HG03342 (cell line): Measurements from ENCODE around the gene RNF157.
"Not testable (repeated sequence)": the region's sequence is repeated elsewhere in the genome, so short reads cannot be mapped to it uniquely, and the experiment has no call there.

Experiments
- ATAC-seq: cut with Tn5 transposase; IDR thresholded peaks from one replicate; pipeline ENCODE4 v1.9.1; 2021; ENCODE audit warnings: mild to moderate bottlenecking, moderate library complexity; ENCODE audit not compliant: unreplicated experiment

RNF157 gene

DNA sequence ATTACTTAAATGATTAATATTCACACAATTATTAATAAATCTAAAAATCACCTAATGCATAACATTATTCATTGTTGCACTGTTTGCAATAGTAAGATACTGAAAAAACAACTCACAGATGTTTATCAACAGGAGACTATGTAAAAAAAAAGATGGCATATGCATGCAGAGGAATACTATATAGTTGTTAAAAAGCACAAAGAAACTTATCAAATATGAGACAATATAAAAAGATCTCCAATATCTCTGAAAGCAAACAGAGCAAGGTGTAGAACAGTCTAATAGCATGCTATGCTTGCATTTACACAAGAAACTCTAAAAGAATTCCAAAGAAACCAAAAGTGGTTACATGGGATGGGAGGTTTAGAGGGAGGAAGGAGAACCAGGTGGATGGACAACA is 3.7 kb downstream of the RNF157 start:
- no peak for ATAC-seq

DNA sequence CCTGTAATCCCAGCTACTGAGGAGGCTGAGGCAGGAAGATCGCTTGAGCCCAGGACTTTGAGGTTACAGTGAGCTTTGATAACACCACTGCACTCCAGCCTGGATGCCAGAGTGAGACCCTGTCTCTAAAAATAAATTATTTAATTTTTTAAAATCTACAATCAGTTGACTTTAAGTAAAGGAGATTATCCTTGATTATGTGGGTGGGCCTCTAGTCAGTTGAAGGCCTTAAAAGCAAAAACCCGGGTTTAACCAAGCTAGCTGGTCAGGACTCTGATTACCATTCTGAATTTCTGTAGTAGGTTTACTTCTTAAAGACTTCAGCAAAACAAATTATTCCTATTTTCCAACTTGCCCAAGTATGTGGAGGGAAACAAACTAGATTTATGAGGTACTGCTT is 4.4 kb downstream of the RNF157 start:
- no peak for ATAC-seq

DNA sequence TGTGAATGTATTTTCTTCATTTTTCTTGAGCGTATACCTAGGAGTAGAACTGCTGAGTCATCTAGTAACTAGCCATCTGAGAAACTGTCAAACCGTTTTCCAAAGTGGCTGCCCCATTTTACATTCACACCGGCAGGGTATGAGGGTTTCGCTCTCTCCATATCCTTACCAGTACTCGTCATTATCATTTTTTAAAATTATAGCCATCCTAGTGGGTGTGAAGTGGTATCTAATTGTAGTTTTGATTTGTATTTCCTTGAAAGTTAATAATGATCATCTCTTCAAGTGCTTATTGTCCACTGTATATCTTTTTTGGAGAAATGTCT is 6.0 kb downstream of the RNF157 start:
- no peak for ATAC-seq

DNA sequence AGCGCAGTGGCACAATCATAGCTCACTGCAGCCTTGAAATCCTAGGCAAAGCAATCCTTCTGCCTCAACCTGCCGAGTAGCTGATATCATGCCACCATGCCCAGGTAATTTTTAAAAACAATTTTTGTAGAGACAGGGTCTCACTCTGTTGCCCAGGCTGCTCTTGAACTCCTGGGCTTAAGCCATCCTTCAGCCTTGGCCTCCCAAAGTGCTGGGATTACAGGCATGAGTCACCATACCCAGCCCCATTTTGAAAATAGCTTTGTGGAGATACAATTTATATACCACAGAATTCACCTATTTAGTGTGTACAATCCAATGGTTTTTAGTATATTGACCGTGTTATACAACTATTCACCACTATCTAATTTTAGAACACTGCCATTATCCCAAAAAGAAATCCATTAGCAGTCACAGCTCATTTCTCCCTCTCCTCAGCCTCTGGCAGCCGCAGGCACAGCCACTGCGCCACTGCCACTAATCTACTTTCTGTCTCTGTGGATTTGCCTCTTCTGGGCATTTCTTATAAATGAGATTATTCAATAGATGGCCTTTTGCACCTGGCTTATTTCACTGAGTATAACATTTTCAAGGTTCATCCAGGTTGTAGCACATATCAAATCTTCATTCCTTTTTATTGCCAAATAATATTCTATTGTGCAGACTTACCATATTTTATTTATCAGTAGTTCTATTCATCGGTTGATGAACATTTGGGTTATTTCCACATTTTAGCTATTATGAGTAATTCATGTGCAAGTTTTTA is 6.5 kb downstream of the RNF157 start:
- no peak for ATAC-seq

DNA sequence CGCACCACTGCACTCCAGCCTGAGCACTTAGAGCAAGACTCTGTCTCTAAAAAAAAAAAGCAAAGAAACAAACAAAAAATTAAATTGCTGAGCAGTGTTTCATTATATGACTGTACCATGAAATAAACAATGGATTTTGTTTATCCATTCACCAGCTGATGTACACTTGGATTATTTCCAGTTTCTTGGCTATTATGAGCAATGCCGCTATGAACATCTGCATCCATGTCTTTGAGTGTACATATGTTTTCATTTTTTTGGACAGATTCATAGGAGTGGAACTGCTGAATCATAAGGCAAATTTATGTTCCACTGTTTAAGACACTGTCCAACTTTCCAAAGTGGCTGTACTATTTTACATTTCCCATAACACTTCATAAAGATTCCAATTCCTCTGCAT is 8.0 kb downstream of the RNF157 start:
- no peak for ATAC-seq

DNA sequence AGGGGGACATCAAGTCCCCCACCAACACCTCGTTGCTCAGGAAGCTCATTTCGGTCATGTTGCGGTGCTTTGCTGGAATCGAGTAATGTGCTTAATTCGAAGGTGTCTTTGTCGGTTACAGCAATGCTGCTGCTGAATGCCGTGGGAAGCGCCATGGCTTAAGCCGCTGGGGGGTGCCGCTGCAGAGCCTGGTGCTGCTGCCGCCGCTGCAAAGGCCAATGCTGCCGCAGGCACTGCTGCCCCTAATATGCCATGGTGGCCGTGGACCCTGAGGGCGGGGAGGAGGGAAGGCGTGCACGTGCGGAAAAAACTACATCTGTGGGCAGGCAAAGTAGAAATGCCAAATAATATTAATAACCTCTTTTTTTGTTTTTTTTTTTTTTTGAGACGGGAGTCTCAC is 13.5 kb downstream of the RNF157 start:
- not testable (repeated sequence) for ATAC-seq

DNA sequence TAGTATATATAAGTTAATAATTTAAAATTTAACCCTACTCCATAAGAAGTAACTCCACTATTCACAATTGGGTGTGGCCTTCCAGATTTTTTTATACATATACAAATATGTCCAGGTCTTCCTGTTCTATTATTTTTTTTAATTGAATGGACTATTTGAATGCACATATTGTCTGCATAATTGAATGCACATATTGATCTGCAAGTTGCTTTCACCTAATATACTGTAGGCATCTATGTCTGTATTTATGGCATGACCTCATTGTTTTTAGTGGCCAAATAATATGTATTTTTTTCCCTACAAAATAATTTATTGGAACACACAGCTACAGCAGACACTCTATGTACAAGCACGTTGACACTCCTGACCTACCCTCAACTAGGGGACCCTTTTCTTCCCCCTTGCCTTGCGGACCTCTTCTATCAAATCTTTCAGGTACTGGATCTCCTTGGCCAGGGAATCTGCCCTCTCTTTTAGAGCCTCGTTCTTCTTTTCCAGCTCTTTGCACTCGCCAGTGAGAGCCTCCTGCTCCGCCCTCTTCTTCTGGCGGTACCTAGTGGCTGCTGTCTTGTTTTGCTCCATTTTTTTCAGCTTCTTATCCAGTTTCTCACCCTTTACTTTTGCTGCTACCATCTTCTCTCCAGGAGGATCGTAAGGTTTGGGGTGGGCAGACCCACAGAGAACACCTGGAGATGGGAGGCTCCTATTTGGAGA is 14.8 kb downstream of the RNF157 start:
- ATAC-seq: not testable (repeated sequence)

DNA sequence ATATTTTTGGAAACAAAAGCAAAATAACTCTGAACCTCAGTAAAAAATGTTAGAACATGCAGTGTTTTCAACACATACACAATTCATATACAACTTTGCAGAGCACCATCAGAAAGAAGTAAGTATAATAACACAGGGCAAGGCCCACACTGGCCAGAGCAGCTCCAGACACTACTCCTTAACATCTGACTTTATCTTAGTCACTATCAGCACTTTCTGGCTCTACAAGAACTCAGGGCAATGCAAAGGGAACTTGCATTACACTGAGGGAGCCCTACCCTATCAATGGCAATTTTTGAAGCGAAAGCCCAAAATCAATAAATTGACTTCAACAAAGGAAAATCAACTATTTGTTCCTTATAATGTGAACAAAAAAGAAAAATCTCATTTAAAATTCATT is 16.5 kb downstream of the RNF157 start:
- no peak for ATAC-seq

DNA sequence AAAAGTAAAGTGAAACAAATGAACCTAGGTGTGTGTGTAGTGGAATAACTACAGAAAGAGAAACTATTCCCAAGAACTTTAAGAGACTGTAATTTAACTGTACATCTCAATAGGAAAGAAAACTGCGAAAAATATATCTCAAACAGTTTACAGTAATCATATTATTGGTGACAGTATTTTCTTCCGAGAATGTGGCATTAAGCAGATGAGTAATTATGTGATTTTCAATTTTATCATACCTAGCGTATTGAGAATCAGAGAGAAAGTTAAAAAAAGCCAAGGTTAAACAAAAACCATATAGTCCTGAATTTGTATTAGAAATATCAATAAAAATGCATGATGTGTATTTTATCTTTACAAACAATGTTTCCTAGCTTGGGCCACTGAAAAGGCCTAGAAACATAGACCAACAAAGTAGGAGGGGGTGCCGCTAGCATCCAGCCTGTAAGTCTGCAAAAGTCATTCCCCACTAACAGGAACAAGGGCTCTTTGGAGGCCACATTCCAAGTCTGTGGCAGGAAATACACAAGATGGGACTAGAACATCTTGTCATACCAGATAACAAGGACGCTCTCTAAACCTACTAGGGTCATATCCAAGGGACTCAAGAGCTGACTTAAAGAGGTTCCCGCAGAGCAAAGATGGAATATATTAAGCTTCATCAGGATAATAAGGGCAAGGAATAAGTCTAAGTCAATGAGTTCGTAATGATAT is 20.5 kb downstream of the RNF157 start:
- no peak for ATAC-seq

DNA sequence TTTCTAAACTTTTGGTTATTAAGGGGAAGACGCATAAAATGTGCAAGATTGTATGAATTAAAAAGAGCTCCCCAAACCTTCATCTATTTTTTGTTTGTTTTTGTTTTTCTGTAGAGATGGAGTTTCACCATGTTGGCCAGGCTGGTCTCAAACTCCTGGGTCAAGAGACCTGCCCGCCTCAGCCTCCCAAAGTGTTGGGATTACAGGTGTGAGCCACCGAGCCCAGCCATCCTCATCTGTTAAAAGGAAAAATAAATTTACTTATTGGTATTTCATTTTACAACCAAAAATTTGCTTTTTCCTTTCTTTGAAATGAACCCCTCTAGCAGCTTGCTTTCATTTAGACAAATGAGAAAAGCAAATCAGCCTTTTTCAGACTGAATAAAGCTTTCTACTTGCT is 23.2 kb downstream of the RNF157 start:
- no peak for ATAC-seq

DNA sequence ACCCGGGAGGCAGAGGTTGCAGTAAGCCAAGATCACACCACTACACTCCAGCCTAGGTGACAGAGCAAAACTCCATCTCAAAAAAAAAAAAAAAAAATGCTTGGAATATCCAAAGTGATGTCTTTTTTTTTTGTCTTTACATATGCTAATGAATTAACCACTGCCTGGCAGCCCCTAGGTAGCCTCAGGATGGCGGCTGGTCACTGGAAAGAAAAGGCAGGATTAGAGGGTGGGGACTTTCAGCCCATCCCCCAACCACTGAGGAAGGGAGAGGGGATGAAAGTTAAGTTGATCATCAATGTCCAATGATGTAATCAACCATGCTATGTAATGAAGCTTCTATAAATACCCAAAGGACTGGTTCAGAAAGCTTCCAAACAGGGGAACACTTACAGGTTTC is 26.8 kb downstream of the RNF157 start:
- no peak for ATAC-seq

DNA sequence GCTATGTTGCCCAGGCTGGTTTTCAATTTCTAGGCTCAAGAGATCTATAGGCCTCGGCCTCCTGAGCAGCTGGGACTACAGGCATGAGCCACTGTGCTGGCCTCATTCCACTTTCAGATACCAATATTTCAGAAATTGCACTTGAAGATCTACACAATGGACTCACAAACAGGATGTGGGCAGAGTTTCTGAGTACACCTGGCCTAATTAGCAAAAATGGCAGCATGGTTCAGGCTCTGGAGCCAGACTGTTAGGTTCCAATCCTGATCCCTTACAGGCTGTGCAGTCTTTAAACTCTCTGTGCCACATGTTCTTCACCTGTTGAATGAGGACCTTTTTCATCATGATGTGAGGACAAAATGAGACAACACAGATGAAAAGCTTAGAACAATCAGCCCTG is 32.2 kb downstream of the RNF157 start:
- no peak for ATAC-seq

DNA sequence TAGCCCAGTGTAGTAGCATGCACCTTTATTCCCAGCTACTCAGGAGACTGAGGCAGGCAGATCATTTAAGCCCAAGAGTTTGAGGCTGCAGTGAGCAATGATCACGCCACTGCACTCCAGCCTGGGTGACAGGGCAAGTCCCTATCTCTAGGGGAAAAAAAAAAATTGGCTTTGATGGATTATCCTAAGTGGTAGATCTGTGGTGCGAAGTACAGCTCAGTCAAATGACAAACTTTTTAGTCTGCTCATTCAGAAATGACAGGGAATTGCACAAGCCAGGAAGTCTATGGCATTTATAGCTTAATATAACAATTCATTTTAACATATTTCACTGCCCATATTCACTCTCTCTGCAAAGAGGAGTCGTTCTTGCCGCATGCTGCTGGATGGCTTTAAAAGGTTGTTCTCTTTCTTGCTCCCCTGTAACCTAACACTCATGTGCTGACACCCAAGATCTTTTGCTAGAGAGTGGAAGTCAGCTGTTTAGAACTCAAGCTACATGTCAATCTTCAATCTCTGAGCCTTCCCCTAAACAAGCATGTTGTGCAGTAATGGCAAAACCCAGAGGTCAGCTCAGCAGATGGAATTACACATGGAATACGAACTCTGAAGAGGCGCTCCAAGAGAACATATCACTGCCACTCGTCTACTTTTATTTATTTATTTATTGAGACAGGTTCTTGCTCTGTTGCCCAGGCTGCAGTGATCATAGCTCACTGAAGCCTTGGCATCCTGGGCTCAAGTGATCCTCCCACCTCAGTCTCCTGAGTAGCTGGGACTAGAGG is 32.8 kb downstream of the RNF157 start:
- no peak for ATAC-seq

DNA sequence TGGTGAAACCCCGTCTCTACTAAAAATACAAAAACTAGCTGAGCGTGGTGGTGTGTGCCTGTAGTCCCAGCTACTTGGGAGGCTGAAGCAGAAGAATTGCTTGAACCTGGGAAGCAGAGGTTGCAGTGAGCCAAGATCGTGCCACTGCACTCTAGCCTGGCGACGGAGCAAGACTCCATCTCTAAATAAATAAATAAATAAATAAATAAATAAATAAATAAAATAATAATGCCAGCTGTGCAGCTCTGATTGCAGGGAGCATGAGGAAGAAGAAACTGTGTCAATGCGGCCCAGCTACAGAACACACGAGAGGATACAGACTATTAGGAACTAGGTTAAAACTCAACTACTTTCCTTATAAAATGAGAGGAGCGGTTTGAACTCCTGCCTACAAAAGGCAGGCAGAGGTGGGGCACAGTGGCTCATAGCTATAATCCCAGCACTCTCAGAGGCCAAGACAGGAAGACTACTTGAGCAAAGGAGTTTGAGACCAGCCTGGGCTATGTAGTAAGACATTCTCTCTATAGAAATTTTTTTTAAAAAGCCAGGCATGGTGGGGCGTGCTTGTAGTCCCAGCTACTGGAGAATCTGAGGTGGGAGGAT is 34.6 kb downstream of the RNF157 start:
- ATAC-seq: not testable (repeated sequence)

DNA sequence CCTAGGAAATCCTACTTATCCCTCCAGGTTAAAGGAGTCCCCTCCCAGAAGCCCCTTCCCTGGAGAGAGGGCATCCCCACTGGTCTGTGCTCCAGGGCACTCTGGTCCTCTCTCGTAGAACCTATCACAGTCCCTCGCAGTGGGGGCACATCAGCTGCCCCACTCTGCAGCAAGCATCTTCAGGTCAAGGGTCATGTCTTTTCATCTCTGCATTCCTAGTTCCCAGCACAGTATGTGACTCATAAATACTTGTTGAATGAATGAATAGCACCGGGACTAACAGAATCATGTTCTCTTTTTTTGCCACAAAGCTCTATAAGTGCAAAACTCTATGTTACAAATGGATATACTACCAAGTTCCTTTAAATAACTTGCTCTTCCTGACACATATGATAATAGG is 36.0 kb downstream of the RNF157 start:
- no peak for ATAC-seq

DNA sequence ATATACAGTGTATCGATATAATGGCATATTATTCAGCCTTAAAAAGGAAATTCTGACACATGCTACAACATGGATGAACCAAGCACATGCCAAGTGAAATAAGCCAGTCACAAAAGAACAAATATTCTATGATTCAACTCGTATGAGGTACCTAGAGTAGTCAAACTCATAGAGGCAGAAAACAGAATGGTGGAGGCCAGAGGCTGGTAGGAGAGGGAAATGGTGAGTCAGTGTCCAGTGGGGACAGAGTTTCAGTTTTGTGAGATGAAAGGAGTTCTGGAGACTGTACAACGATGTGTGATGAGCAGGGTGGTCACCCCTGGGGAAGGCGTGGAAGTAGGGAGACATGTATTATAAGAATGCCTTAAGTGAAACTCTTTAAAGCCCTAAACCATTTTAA is 39.9 kb downstream of the RNF157 start:
- ATAC-seq: no peak

DNA sequence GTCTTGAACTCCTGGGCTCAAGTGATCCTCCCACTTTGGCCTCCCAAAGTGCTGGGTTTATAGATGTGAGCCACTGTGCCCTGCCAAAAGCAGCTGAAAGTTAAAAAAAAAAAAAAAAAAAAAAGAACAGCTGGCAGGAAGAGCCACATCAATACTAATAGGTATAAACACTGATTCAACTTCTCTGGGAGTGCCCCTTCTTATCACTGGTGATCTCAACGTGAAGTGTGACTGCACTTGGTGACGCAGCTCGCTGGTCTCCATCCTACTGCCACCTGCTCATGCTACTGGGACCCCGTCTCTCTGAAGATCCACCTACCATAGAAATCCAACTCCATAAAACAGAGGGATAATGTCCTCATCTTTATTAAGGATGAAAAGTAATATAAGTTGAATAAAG is 40.8 kb downstream of the RNF157 start:
- no peak for ATAC-seq

DNA sequence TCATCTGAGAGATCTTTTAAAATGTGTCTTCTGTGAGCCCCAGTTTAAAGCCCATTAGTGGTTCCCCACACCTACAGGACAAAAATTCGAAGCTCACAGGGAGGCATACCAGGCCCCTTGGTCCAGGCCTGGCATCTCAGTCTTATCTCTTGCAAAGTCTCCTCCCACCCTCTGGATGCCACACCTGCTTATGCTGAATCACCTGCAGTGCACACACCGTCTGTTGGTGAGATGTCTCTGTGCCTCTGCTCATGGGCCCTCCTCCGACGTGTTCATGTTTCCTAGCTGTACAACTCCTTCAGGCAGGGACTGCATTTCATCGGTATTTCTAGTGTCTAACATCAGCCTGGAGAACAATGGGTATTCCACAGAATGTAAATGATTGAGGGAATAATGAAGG is 41.6 kb downstream of the RNF157 start:
- no peak for ATAC-seq

DNA sequence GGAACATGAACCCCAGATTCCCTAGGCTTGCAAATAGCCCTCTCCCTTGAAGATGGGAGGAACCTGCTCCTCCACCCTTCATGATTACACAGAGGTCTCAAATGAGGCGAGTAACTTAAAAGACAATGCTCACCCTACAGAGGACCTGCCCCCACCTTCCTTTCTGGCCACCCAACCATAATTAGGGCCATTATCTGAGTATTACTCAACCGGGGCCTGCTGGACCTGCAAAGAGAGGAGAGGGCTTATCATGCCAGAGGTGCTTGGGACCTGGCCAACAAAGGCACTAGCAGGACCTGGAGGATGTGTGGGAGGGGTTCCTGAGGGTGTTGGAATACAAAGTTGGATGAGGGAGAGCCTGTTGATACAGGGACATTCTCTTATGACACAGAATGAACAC is 42.4 kb downstream of the RNF157 start:
- ATAC-seq: no peak

DNA sequence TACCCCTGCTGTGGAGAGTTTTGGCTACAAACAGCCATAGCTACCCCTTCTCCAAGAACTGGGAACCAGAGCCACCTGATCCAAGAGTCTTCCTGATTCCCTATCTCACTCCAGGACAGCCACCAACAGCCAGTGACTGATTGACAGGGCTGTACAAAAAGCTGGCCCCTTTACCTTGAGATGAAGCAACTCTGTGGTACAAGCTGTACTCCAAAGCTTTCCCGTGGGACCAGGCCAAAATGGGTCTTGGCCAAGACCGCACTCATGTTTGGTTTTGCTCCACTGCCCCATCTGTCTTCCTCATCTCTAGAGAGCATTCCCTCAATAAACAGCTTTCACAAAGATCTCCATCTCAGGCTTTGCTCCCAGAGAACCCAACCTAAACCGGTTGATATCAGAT is 43.6 kb downstream of the RNF157 start:
- ATAC-seq: no peak
